Fibroblast of skin of scalp (primary cell): ENCODE results near the gene BIVM.

Experiments used
- DNase-seq: peaks from one replicate; pipeline ENCODE4 v3.0.0-alpha.2; 2013

BIVM gene

DNA sequence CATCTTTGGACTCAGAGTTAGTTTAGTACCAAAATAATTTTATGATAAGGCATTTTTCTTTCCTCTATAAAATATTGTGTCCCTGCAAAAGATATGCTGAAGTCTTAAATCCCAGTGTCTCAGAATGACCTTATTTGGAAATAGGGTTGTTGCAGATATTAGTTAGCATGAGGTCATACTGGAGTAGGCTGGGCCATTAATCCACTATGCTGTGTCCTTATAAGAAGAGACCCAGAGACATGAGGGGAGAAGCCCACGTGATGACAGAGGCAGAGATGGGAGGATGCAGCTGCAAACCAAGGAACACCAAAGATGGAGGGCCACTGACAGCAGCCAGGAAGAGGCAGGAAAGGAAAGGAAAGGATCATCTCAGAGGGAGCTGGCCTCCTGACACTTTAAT lies 6.5 kb upstream of the BIVM start:
- DNase-seq, result peak; percentile 65

DNA sequence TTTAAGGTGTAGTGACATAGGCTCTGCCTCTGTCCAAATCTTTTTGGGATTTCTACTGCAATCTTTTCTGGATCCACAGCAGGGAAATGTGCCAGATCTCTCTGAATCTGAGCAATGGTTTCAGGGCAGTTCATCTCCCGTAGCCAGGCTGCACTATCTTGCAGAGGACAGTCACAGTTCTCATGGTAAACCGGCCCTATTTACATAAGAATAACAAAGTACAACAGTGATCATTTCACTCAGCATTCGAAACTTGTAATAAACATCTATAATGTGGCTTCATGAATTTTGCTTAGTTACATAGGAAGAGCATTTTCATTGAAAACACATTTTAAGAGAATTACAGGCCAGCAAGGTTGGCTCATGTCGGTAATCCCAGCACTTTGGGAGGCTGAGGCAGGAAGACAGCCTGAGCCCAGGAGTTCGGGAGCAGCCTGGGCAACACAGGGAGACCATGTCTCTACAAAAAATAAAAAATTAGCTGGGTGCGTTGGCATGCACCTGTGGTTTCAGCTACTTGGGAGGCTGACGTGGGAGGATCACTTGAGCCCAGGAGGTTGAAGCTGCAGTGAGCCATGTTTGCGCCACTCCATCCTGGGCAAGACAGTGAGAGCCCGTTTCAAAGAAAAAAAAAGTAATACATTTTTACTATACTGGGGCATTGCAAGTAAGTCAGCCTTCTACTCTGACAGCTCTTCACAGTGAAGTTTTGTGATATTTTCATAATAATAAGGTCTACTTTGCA lies 5.1 kb upstream of the BIVM start:
- DNase-seq, result no peak

DNA sequence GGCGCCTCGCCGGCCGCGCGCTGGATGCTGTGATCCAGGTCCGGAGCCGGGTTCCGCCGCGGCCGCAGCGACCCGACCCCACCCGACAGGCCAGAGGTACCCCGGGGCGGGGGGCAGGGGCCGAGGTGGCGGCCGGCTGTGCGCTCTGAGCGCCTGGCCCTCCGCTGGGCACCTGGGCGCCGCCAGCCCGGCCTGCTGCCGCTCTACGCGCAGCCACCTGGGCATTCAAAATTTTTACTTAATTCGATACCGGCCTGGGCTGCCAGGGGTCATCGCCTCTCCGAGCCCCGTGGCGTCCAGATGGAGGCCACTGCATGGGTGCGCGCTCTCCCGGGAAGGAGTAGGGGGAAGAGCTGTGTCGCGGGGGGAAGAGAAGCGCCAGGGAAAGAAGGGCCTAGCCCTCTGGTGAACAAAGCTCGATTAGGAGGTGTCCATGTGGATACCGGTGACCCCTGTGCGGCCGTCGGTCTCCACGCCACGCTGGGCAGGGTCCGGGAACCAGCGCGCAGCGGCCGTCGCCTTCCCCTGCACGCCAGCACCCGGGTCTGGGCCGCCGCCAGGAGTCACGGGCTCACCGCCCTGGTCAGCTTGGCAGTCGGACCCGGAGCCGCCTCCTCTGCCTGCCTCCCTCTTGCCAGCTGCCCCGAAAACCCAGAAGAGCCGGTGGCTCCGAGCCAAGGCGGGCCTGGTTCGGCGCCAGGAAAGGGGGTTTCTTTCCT lies 666 bp downstream of the BIVM start:
- peak; percentile 17 for DNase-seq

DNA sequence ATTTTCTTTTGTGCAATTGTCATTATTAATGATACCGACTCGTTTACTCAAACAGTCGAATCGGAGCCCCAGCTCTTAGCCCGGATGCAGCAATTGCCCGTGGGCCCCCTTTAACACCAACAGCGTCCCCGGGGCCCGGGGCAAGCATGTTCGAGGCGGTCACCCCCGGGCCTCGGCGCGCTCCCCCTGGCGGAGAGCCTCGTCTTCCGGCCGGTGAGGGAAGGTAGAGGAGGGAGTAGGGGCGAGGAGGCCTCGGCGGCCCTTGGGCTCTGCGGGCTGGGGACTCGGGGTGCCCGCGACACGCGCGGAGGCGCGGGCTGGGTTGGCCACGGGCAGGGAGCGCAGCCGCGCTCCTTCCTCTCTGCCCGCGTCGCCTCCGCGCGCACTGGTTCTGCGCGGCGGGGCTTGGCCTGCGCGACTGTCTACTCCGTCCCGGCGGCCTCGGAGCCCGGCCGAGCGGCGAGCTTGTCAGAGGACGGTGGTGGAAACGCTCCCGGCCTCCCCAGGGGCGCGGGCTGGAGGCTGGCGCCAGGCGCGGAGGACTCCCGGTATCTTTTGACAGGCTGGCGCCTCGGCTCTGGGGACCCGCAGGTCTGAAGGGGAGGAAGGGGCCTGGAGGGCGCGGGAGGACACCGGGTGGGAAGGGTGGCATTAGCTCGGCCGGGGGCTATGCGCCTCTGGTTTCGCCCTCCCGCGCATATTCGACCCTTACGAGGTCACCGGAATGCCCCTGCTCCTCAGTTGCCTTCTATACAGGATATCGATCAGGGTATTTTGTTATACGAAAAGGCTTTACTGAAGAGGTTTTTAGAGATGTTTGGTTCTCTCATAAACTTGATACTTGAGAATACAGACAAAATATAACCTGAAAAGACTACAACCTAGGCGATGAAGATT lies 1.5 kb downstream of the BIVM start:
- peak; percentile 88 for DNase-seq

GRCh38 chr13:102805680-102806079 lies 6.8 kb downstream of the BIVM start:
- no peak for DNase-seq

GRCh38 chr13:102807699-102808098 lies 8.8 kb downstream of the BIVM start:
- no peak for DNase-seq

GRCh38 chr13:102812611-102813287 lies 13.8 kb downstream of the BIVM start:
- peak; percentile 18 for DNase-seq

GRCh38 chr13:102814025-102814607 lies 15.2 kb downstream of the BIVM start:
- DNase-seq, result no peak

DNA sequence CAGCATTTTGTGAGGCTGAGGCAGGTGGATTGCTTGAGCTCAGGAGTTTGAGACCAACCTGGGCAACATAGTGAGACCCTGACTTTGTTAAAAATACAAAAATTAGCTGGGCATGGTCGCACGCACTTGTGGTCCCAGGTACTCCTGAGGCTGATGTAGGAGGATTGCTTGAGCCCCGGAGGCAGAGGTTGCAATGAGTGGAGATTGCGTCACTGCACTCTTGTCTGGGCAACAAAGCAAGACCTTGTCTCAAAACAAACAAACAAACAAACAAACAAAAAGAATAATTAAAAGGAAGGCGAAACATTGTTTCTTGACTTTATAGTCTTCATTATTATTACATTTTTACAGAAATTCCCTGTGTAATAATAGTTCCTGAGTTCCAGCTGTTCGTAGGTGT lies 15.9 kb downstream of the BIVM start:
- DNase-seq, result no peak

DNA sequence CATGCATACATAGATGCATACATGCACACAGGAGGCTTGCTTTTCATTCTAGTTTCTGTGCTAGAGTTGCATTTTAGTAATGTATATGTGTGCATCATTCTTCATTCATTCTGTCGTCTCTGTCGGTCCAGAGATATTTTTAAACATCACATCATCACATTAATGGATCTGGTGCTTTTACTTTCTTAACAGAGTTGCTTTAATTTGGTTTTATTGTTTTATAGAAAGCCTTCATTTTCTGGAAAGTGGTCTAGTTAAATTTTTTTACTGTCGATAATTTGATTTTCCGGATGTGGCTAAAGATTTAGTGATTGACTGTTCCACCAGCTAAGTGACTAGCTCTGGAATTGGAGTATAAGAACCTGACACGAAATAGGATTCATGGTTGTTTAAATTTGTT lies 16.9 kb downstream of the BIVM start:
- no peak for DNase-seq

- DNase-seq, result no peak
Observed at GRCh38 chr13:102816708-102817107, 17.8 kb downstream of the BIVM start.

GRCh38 chr13:102817241-102817640 lies 18.3 kb downstream of the BIVM start:
- DNase-seq, result no peak

DNA sequence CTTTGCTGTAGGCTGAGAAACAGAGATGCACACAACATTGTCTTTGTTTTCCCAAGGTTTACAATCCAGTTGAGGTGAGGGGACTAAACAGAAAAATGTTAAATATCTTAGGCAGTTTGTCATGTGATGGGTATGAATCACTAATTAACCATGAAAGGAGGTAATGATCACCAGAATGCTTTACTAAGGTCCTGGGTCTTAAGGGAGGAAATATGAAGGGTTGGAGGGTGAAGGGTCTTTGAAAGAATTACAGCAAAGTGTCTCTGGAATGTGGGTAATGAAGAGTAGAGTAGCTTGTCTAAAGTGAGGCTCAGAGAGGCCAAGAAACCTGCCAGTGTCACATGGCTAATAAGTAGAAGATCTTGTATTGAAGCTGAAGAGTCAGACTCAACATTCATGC lies 19.0 kb downstream of the BIVM start:
- peak; percentile 12 for DNase-seq

- no peak for DNase-seq
Observed at GRCh38 chr13:102825400-102825799, 26.5 kb downstream of the BIVM start.

DNA sequence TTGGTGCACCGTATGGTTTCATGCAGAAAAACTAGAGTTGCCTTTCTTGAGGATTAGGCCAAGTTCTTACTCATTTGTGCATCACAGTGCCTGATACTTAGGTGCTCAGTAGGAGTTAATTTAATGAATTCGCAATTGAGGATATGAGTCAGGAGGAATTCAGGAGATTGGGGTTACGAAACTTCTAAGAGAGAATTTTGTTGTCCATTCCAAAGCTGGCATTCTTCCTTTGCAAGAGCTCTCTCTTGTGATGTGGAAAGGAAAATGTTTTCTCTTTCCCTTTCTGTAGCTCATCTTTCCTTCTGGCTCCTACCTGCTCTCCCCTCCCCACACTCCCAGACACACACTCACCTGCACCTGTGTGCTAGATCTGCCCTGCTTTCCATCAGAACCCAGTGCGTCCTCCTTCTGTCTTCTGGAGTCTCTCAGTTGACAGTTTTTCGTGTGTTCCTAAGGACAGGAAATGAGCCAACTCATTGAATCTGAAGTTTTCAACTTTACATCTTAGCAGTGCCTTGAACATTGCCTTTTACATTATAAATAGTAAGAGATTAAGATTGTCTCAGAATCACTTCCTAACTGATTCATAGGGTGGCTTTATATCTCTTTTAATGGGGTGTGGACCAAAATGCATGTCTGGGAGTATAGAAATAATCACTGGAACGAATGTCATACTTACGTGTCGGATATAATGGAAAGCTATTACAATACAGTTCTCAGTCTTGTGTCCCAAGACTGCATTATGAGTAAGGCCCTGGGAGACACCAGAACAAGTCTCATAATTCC lies 27.2 kb downstream of the BIVM start:
- DNase-seq, result peak; percentile 86

- DNase-seq, result no peak
Observed at GRCh38 chr13:102830646-102831045, 31.7 kb downstream of the BIVM start.

DNA sequence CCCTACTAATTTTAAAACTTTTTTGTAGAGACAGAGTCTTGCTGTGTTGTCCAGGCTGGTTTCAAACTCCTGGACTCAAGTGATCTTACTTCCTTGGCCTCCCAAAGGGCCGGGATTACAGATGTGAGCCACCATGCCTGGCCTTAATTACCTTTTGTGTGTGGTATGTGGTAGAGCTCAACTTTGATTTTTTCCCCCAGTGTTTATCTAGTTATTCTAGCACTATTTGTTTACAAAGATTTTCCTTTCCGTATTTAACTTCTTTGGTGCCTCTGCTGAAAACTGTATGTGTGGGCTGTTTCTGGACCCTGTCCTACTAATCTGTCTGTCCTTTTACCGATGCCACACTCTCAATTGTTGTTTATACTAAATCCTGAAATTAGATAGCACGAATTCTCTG lies 37.6 kb downstream of the BIVM start:
- DNase-seq, result no peak

GRCh38 chr13:102838273-102838672 lies 39.4 kb downstream of the BIVM start:
- DNase-seq, result no peak

GRCh38 chr13:102838982-102839381 lies 40.1 kb downstream of the BIVM start:
- no peak for DNase-seq

DNA sequence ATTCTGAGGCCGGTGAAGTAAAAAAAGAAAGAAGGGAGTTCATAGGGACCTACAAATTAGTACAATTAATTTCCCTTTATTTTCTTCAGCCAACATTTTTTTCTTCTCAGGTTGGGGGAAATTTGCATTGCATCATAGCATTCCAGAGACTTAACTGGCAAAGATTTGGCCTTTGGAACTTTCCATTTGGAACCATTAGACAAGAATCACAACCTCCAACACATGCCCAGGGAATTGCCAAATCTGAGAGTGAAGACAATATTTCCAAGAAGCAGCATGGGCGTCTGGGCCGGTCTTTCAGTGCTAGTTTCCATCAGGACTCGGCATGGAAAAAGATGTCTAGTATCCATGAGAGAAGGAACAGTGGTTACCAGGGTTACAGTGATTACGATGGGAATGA lies 40.5 kb downstream of the BIVM start:
- no peak for DNase-seq

GRCh38 chr13:102845289-102845629 lies 46.3 kb downstream of the BIVM start:
- DNase-seq, result no peak
